ENCODE measurements around the gene SLC6A19.

Gene SLC6A19

GRCh38 chr5:1211701-1212100 is 10.3 kb downstream of the SLC6A19 start:
- no peak for DNase-seq

DNA sequence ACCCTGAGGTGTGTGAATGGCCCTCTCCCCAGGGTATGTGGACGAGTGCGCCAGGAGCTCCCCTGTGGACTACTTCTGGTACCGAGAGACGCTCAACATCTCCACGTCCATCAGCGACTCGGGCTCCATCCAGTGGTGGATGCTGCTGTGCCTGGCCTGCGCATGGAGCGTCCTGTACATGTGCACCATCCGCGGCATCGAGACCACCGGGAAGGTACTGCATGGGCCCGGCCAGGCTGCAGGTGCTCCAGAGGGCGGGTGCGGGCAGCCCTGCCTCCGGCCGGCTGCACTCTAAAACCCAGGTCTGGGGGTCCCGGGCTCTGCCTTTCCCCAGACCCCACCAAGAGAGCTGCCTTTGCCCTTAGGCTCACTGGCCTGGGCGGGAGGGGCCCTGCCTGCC is 10.9 kb downstream of the SLC6A19 start:
- no peak for DNase-seq

DNA sequence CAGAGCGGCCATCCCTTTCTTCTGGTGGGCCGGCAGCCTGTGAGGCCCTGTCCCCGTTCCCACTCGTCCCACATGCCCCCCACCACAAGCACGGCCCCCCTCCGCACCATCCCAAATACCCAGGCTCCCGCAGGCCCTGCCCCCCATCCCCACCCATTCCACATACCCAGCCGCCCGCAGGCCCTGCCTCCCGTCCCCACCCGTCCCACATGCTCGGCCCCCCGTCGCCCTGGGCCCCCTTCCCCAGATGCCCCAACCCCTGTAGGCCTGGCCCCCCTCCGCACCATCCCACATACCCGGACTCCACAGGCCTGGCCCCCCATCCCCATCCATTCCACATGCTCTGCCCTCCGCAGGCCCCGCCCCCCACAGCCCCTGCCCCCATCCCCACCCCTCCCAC is 11.5 kb downstream of the SLC6A19 start:
- DNase-seq = no peak

DNA sequence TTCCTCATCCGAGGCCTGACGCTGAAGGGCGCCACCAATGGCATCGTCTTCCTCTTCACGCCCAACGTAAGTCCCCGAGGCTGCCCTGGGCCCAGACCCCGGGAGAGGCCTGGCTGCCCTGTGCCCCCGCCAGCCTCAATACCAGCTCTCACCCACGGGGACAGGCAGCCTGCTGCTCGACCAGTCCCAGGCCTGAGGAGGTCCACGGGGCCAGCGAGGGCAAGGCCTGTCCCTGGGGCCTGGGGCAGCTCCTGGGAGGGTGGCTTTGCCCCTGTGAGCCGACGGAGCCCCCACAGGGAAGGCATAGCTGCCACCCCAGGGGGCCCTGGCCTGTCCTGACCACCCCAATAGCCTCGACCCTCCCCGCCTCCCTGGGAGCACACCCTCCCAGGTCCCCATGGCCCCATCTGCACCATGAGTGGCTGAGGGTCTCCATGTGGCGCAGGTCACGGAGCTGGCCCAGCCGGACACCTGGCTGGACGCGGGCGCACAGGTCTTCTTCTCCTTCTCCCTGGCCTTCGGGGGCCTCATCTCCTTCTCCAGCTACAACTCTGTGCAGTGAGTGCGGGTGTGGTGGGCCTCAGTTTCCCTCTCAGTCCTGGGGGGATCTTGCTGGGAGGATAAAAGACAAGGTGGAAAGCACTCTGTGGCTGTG is 12.2 kb downstream of the SLC6A19 start:
- DNase-seq = no peak

DNA sequence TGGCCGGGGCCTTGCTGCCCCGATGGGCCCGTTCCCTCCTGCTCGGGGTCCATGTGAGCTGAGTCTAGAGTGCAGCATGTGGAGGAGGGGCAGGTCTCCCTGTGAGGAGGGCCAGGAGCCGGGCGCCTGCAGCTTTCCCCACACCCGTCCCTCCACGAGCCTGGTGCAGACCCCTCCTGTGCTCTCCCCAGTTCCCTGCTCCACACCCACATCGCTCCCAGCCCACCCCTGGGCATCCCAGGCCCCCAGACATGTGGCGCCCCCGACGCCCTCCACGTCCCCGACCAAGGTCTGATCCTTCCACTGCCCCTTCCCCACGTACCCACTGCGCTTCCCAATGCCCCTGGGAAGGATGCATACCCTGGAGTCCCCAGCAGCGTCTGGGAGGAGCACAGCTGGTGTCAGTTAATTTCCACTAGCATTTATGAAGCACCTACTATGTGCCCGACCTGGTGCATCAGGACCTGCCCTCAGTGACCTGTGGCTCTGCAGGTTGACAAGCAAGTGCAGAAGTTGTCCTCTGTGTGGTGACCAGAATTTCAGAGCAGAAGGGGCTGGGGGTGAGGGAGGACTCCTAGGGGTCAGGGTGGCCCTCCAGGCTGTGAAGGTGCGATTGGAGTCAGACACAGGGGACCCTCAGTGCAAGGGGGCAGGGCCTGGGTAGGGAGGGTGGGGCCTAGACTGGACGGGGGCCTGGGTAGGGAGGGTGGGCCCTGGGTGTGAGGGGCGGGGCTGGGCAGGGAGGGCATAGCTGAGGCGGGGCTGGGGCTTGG is 13.0 kb downstream of the SLC6A19 start:
- no peak for DNase-seq

DNA sequence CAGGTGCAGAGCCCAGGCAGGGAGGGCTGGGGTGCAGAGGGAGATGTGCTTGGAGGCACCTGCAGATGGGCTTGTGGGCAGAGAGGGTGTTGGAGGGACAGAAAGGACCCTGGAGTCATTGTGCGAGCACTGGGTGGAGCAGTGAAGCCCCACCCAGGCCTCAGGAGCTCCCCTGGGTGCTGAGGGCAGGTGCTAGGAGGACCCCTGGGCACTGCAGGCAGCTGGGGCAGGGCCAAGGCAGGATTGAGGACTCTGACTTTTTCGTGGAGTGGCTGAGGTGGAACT is 13.5 kb downstream of the SLC6A19 start:
- no peak for DNase-seq

- no peak for DNase-seq
These were observed 14.1 kb downstream of the SLC6A19 start for GRCh38 chr5:1215320-1216096.

- DNase-seq = no peak
These were observed 15.0 kb downstream of the SLC6A19 start for GRCh38 chr5:1216211-1216917.

DNA sequence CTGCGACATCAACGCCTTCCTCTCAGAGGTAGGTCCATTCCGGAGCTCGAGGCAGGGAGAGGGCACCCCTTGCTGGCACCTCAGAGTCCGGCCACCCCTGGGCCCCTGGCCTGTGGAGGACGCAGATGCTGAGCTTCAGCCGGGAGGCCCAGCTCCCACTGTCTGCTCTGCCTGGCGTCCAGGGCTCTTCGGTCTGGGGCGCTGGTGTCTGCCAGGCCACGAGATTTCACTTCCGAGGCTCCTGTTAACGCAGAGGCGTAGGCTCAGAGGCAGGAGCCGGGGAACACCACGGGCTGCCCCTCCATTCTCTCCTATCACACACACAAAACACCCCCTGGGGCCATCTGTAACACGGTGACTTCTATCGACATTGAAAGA is 15.5 kb downstream of the SLC6A19 start:
- DNase-seq = no peak

DNA sequence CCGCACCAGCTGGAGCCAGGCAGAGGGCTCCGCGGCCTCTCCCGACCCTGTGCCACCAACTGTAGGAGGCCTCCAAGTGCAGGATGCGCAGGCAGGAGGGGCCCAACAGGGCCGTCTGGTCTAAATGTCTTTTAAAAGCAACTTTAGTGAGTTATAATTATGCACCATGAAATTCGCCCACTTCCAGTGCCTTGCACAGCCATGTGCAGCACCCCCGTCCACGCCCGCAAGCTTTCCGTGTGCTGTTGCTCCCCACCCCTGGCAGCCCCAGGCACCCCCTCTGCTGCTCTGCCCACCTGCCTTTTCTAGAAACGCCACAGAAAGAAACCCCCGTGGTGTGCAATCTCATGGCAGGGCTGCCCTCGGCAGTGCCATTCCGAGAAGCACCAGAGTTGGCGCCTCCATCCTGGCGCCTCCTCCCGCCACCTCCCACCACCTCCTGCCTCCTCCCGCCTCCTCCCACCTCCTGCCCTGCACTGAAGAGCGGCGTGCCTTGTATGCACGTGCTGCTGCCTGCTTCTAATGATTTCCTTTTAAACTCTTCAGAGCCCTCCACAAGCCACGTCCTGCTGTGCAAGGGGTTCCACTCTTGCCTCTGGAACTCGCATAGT is 16.3 kb downstream of the SLC6A19 start:
- DNase-seq = no peak

DNA sequence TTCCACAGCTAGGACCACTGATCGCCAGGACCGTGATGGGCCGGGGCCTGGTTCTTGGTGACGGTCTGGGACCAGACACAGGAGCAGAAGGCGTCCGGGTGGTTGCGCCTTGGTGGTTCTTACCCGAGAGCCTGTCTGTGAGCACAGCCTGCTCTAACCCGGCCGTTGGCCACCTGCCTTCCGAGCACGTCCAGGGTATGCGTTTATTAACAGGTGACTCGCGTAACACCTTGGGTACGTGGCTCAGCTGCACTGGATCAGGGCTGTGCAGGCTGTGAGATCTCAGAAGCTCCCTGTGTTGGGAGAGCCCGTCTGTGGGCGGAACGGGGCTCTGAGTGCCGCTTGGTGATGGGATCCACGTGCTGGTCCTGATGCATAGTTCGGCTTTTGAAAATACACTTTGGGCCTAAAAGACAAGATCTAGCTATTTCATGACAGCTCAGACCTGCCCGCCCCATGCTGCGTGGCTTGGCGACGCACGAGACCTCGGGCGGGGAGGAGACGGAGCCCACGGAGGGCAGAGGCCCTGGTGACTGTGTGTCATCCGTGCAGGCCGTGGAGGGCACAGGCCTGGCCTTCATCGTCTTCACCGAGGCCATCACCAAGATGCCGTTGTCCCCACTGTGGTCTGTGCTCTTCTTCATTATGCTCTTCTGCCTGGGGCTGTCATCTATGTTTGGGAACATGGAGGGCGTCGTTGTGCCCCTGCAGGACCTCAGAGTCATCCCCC is 17.1 kb downstream of the SLC6A19 start:
- DNase-seq = no peak

- no peak for DNase-seq
These were observed 17.8 kb downstream of the SLC6A19 start for GRCh38 chr5:1219098-1219767.

DNA sequence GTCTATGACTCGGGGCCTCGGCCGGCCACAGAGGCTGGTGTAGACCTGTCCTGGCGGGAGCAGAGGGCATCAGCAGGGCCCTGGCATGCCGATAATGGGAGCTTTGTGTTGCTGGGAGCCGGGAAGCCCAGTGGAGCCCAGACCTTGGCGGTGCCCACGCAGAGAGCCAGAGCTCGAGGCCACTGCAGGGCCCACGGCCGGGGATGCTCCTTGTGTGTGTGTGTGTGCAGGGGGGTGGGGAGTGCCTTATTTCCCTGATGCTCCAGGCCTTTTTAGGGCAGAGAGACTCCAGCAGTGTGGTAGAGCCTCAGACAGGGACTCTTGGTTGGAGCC is 18.3 kb downstream of the SLC6A19 start:
- DNase-seq = no peak

- DNase-seq = no peak
These were observed 19.0 kb downstream of the SLC6A19 start for GRCh38 chr5:1220351-1220750.

GRCh38 chr5:1220831-1221230 is 19.4 kb downstream of the SLC6A19 start:
- no peak for DNase-seq

GRCh38 chr5:1221721-1222120 is 20.3 kb downstream of the SLC6A19 start:
- no peak for DNase-seq

DNA sequence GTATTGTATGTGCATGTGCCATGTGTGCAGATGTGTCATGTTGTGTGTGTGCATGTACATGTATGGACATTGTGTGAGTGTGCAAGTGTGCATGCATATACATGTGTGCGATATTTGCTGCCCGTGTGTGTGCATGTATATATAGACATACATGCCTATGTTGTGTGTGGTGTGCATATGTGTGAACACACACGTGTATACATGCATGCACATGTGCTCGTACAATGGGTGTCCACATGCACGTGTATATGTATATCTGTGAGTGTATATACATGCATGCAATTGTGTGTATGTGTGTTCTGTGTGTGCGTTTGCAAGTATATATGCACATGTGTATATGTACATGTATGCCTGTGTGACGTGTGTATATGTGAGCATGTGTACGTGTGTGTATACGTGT is 20.8 kb downstream of the SLC6A19 start:
- no peak for DNase-seq

GRCh38 chr5:1222621-1223277 is 21.4 kb downstream of the SLC6A19 start:
- DNase-seq = no peak

DNA sequence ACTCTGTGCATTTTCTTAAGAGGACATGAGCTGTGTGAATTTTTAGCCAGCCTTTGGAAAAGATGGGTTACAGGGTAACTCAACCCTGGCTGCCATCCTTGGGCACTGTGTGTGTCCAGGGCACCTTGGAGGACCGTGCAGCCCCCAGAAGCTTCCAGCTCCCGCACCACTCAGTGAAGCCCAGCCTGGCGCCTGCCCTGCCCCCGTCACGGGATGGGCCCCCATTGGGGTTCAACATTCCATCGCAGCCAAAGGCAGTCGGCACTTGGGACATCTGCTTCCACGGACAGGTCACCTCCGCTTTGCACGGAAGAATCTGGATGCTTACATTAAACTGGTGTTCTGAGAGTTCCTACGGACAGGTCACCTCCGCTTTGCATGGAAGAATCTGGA is 21.9 kb downstream of the SLC6A19 start:
- no peak for DNase-seq

DNA sequence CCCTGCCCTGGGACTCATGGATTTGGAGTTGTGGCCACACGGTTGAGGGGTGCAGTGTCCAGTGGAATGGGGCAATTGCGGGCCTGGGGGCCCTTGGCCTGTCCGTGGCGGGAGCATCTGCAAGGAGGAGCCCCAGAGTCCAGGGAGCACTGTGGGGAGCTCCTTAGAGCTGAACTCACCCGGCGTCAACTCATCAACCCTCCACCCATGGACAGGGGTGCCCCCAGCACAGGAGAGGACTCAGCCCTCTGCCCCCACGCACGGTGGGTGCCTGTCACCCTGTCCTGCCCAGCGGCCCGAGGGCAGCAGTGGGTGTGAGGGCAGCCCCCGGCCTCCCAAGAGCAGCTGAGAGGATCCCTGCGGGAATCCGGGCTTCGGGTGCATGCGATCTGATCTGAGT is 23.2 kb downstream of the SLC6A19 start:
- DNase-seq = no peak

- no peak for DNase-seq
These were observed 23.7 kb downstream of the SLC6A19 start, which contains the start of gene SLC6A18 for GRCh38 chr5:1225081-1225480. Gene SLC6A18 (plus strand): TSS chr5:1225381. CDS start chr5:1225478, 97 bp downstream.

All from activated effector memory CD4-positive, alpha-beta T cell treated with Interleukin-2 at 50 U/mL for 16 hours (primary cell).